ENCODE measurements around the gene BAIAP3. TPM values are rescaled to one million over a fixed set of nuclear protein-coding genes. Genes with fewer than 3 reads are reported as not detected.

BAIAP3 gene
- total and polyA plus RNA-seq, 2 of the 4 experiments (the other 2 are of a cell fraction) = 0.36 to 0.65 TPM

GRCh38 chr16:1313721-1314369 lies 19.6 kb upstream of the BAIAP3 start:
- ChIA-PET POLR2A (ENCODE audit: unreplicated experiment) (no interaction called here), CTCF (no interaction called here)
- H3K9ac ChIP-seq (ENCODE audit: low read depth, low read length) = no peak overlapping the region
- no peak overlapping the region for H3K14ac ChIP-seq (replicated peaks; ENCODE audit: low read depth, low read length)
- dilution Hi-C loops (cut with HindIII; ENCODE audit: low sequenced_read_pairs, unreplicated experiment) (no loop called here), in situ Hi-C loops (cut with MboI; ENCODE audit: low sequenced_read_pairs) (no loop called here), intact Hi-C loops (cut with micrococcal nuclease) (no loop called here)
- H3K27me3 ChIP-seq (ENCODE audit: control insufficient read depth, insufficient read depth, low read length) = no peaks in the 10 kb centered on the region
- H4K5ac ChIP-seq (ENCODE audit: low read depth, low read length) = no peak overlapping the region
- no peak overlapping the region for H2BK20ac ChIP-seq (ENCODE audit: low read depth, low read length)
- peaks cover under 1 to 41% of the 10 kb centered on the region in 2 experiments for H3K79me1 ChIP-seq (ENCODE audit: low read depth in 1 of 2, low read length in 2 of 2)
- ATAC-seq (ENCODE audit: low read depth) (no peak), DNase-seq (no peak)
- no peak overlapping the region for H4K91ac ChIP-seq (ENCODE audit: insufficient read depth, low read depth, low read length)
- no peak overlapping the region for H2BK120ac ChIP-seq (ENCODE audit: low read depth, low read length)
- no peak overlapping the region for H4K8ac ChIP-seq (ENCODE audit: low read depth in 2 of 2, low read length in 2 of 2)
- H2AK9ac ChIP-seq (replicated peaks; ENCODE audit: low read depth, low read length, poor library complexity) = no peak overlapping the region
- H3K36me3 ChIP-seq (ENCODE audit: control insufficient read depth, insufficient read depth, low read length) = peaks cover 58% of the 10 kb centered on the region
- no peak overlapping the region for H3K56ac ChIP-seq (ENCODE audit: extremely low read depth, insufficient read depth, low read length)
- no peak overlapping the region for H3K4ac ChIP-seq (ENCODE audit: low read depth, low read length)
- no peak overlapping the region for H3K23ac ChIP-seq (ENCODE audit: low read depth, low read length)
- H2BK15ac ChIP-seq (ENCODE audit: low read depth, low read length) = no peak overlapping the region
- TF ChIP-seq USF2 (IDR thresholded peaks at IDR 0.05; ENCODE audit: low read depth, low read length) (no peak), MXI1 (IDR thresholded peaks at IDR 0.05; ENCODE audit: borderline replicate concordance, low read depth, low read length) (no peak), RCOR1 (IDR thresholded peaks at IDR 0.05; ENCODE audit: insufficient replicate concordance, low read length) (no peak), BHLHE40 (IDR thresholded peaks at IDR 0.05; ENCODE audit: low read depth, low read length) (no peak), ELK1 (IDR thresholded peaks at IDR 0.05; ENCODE audit: borderline replicate concordance, low read depth, low read length) (no peak), CHD1 (IDR thresholded peaks at IDR 0.05; ENCODE audit: low read depth, low read length) (no peak), CEBPB (IDR thresholded peaks at IDR 0.05; ENCODE audit: low read depth, low read length) (no peak), RAD21 (IDR thresholded peaks at IDR 0.05; ENCODE audit: low read length) (no peak), RFX5 (IDR thresholded peaks at IDR 0.05; ENCODE audit: low read depth, low read length) (no peak)
- no peak overlapping the region for H3K18ac ChIP-seq (ENCODE audit: low read depth, low read length)
- H3K4me2 ChIP-seq (ENCODE audit: low read depth, low read length) = no peak overlapping the region
- H2BK5ac ChIP-seq (ENCODE audit: low read depth, low read length, poor library complexity, severe bottlenecking) = no peak overlapping the region
- H3K4me1 ChIP-seq (ENCODE audit: control insufficient read depth, insufficient read depth, low read length) = peaks cover 15% of the 10 kb centered on the region
- no peak overlapping the region for H2AK5ac ChIP-seq (ENCODE audit: low read depth, low read length)
- H3K9me3 ChIP-seq (ENCODE audit: control insufficient read depth, insufficient read depth, low read length) = no peaks in the 10 kb centered on the region
- 96% methylated on average over 14 of the region's 38 CpGs; no CpG with 5 or more reads in 1 of the 2 experiments for WGBS, 2 experiments (ENCODE audit: extremely low coverage in 2 of 2, insufficient read length in 1 of 2)
- H4K20me1 ChIP-seq (ENCODE audit: insufficient read depth, low read length) = peaks cover 89% of the 10 kb centered on the region
- H3K27ac ChIP-seq (ENCODE audit: insufficient read depth, low read length) = no peak overlapping the region
- BruUV-seq (replicated peaks) = no TSS peak
- H3K4me3 ChIP-seq (ENCODE audit: insufficient read depth, low read depth, low read length) = no peak overlapping the region
- H3K9me1 ChIP-seq (ENCODE audit: insufficient read depth, low read length) = peaks cover 6% of the 10 kb centered on the region
- H2AFZ ChIP-seq (replicated peaks; ENCODE audit: low read length, poor library complexity) = no peak overlapping the region

Data from IMR-90 (cell line).